H9 (cell line): ENCODE data around the gene TELO2. TPM values are rescaled to one million over a fixed set of nuclear protein-coding genes. Genes with fewer than 3 reads are reported as not detected.

Experiments
- DNase-seq: peaks from one replicate; pipeline ENCODE4 v3.0.0-alpha.2; 2017
- H2AFZ ChIP-seq: one replicate; pipeline ENCODE4 v1.6.1; 2013; ENCODE audit warnings: mild to moderate bottlenecking, low read length, control low read depth, moderate library complexity
- H2AK5ac ChIP-seq: 2 replicates; pipeline ENCODE4 v1.6.1; 2013; ENCODE audit warnings: low read length, control low read depth, mixed read lengths; ENCODE audit not compliant: insufficient read length
- H2BK120ac ChIP-seq: one replicate; pipeline ENCODE4 v1.6.1; 2013; ENCODE audit warnings: low read depth, mild to moderate bottlenecking, low read length, control low read depth, inconsistent platforms; ENCODE audit not compliant: poor library complexity, severe bottlenecking
- H2BK12ac ChIP-seq: 2 replicates; pipeline ENCODE4 v1.6.1; 2013; ENCODE audit warnings: low read length, control low read depth, mixed read lengths, low read depth; ENCODE audit not compliant: insufficient read length
- H2BK15ac ChIP-seq: 2 replicates; pipeline ENCODE4 v1.6.1; 2013; ENCODE audit warnings: low read depth, low read length, control low read depth
- H2BK20ac ChIP-seq: one replicate; pipeline ENCODE4 v1.6.1; 2013; ENCODE audit warnings: low read depth, mild to moderate bottlenecking, low read length, control low read depth, inconsistent platforms; ENCODE audit not compliant: poor library complexity, severe bottlenecking
- H2BK5ac ChIP-seq: 2 replicates; pipeline ENCODE4 v1.6.1; 2013; ENCODE audit warnings: low read length, control low read depth, mixed read lengths; ENCODE audit not compliant: insufficient read length
- H3K14ac ChIP-seq: 2 replicates; pipeline ENCODE4 v1.6.1; 2013; ENCODE audit warnings: low read length, control low read depth; ENCODE audit not compliant: insufficient read depth
- H3K18ac ChIP-seq: 2 replicates; pipeline ENCODE4 v1.6.1; 2013; ENCODE audit warnings: low read depth, mild to moderate bottlenecking, mixed read lengths, low read length, control low read depth; ENCODE audit not compliant: insufficient read length
- H3K23ac ChIP-seq: 2 replicates; pipeline ENCODE4 v1.6.1; 2013; ENCODE audit warnings: low read length, control low read depth, mixed read lengths, low read depth; ENCODE audit not compliant: insufficient read length
- H3K23me2 ChIP-seq: 2 replicates; pipeline ENCODE4 v1.6.1; 2013; ENCODE audit warnings: low read depth, mild to moderate bottlenecking, mixed read lengths, low read length, control low read depth; ENCODE audit not compliant: insufficient read length, poor library complexity, severe bottlenecking
- H3K27ac ChIP-seq: 2 replicates; pipeline ENCODE4 v1.5.1; 2013; ENCODE audit warnings: low read length, control low read depth, mixed read lengths, low read depth; ENCODE audit not compliant: insufficient read length
- H3K27me3 ChIP-seq: 2 replicates; pipeline ENCODE4 v1.6.1; 2013; ENCODE audit warnings: low read length, control low read depth, inconsistent platforms; ENCODE audit not compliant: insufficient read depth
- H3K4ac ChIP-seq: 2 replicates; pipeline ENCODE4 v1.6.1; 2013; ENCODE audit warnings: low read depth, mild to moderate bottlenecking, control low read depth, inconsistent platforms, low read length, moderate library complexity
- H3K4me1 ChIP-seq: 2 replicates; pipeline ENCODE4 v1.6.1; 2013; ENCODE audit warnings: low read length, control low read depth, inconsistent platforms; ENCODE audit not compliant: insufficient read depth
- H3K4me2 ChIP-seq: 2 replicates; pipeline ENCODE4 v1.6.1; 2013; ENCODE audit warnings: low read length, control low read depth, mixed read lengths; ENCODE audit not compliant: insufficient read length, insufficient read depth
- H3K56ac ChIP-seq: 2 replicates; pipeline ENCODE4 v1.6.1; 2013; ENCODE audit warnings: low read depth, mild to moderate bottlenecking, mixed read lengths, low read length, control low read depth; ENCODE audit not compliant: insufficient read length
- H3K79me1 ChIP-seq: 2 replicates; pipeline ENCODE4 v1.6.1; 2013; ENCODE audit warnings: low read depth, mild to moderate bottlenecking, moderate library complexity, low read length, control low read depth, inconsistent platforms; ENCODE audit not compliant: insufficient read depth, poor library complexity, severe bottlenecking
- H3K79me2 ChIP-seq: 2 replicates; pipeline ENCODE4 v1.6.1; 2013; ENCODE audit warnings: low read length, control low read depth, inconsistent platforms; ENCODE audit not compliant: insufficient read depth
- H3K9ac ChIP-seq: 2 replicates; pipeline ENCODE4 v1.6.1; 2013; ENCODE audit warnings: low read length, control low read depth, mixed read lengths; ENCODE audit not compliant: insufficient read length; ENCODE audit errors: extremely low read depth
- H3K9me3 ChIP-seq: one replicate; pipeline ENCODE4 v1.6.1; 2013; ENCODE audit warnings: low read depth, low read length, inconsistent platforms; ENCODE audit not compliant: control insufficient read depth
- H3T11ph ChIP-seq: one replicate; pipeline ENCODE4 v1.6.1; 2013; ENCODE audit warnings: mild to moderate bottlenecking, low read length, control low read depth, inconsistent platforms
- H4K20me1 ChIP-seq: one replicate; pipeline ENCODE4 v1.6.1; 2013; ENCODE audit not compliant: control insufficient read depth, insufficient read length, insufficient read depth
- H4K5ac ChIP-seq: 2 replicates; pipeline ENCODE4 v1.6.1; 2013; ENCODE audit warnings: low read depth, mild to moderate bottlenecking, mixed read lengths, low read length, control low read depth; ENCODE audit not compliant: insufficient read length
- H4K8ac ChIP-seq: replicated peaks from 2 replicates; pipeline ENCODE4 v1.6.1; 2013; ENCODE audit warnings: low read length, control low read depth, mixed read lengths, low read depth; ENCODE audit not compliant: insufficient read length
- H4K91ac ChIP-seq: 2 replicates; pipeline ENCODE4 v1.6.1; 2013; ENCODE audit warnings: low read depth, mild to moderate bottlenecking, moderate library complexity, mixed read lengths, low read length, control low read depth; ENCODE audit not compliant: insufficient read length
- H3K27ac Mint-ChIP-seq, 3 experiments: 2 replicates in 2 of 3; 3 replicates in 1 of 3; pipeline ENCODE4 v1.8.0; 2020 to 2021; ENCODE audit warnings: mixed read lengths in 3 of 3, mild to moderate bottlenecking in 1 of 3, moderate library complexity in 1 of 3
- H3K27me3 Mint-ChIP-seq: 2 replicates; pipeline ENCODE4 v1.8.0; 2021; ENCODE audit warnings: low read depth, mild to moderate bottlenecking, moderate library complexity, mixed read lengths
- H3K36me3 Mint-ChIP-seq, 3 experiments: 2 replicates in 2 of 3; 3 replicates in 1 of 3; pipeline ENCODE4 v1.8.0; 2020 to 2021; ENCODE audit warnings: low read depth in 3 of 3, mixed read lengths in 3 of 3; ENCODE audit not compliant: insufficient read depth in 1 of 3
- H3K4me1 Mint-ChIP-seq, 2 experiments: 2 replicates each; pipeline ENCODE4 v1.8.0; 2020; ENCODE audit warnings: mixed read lengths in 2 of 2
- H3K4me3 Mint-ChIP-seq, 2 experiments: 2 replicates in 1 of 2; 3 replicates in 1 of 2; pipeline ENCODE4 v1.8.0; 2020 to 2021; ENCODE audit warnings: mild to moderate bottlenecking in 2 of 2, mixed read lengths in 2 of 2, moderate library complexity in 1 of 2
- H3K9me3 Mint-ChIP-seq, 2 experiments: 2 replicates in 1 of 2; 3 replicates in 1 of 2; pipeline ENCODE4 v1.8.0; 2020; ENCODE audit warnings: mild to moderate bottlenecking in 2 of 2, mixed read lengths in 2 of 2, moderate library complexity in 1 of 2
- WGBS: extraction: QIAGEN DNeasy Blood & Tissue Kit; methylation state at CpG from one replicate; pipeline ENCODE4 v1.1.7; 2013; ENCODE audit warnings: missing lambda C conversion rate, low lambda C conversion rate, mixed read lengths; ENCODE audit not compliant: insufficient read length; ENCODE audit errors: extremely low coverage; 5-methylcytosine and 5-hydroxymethylcytosine counted together
- total RNA-seq: library from RNA; stranded (reverse); gene quantifications from 2 replicates; pipeline ENCODE4 v1.2.1, GENCODE V29; 2021
- TF ChIP-seq, protein P1 (sequence below): fragments of 200-600 bp; sonication (generic); conservative IDR thresholded peaks from 3 replicates; pipeline ENCODE4 v1.8.0; 2021; ENCODE audit warnings: antibody characterized with exemption, mild to moderate bottlenecking

Gene TELO2
- total RNA-seq, 1 experiment from 2014 or later: 98.9 TPM

DNA sequence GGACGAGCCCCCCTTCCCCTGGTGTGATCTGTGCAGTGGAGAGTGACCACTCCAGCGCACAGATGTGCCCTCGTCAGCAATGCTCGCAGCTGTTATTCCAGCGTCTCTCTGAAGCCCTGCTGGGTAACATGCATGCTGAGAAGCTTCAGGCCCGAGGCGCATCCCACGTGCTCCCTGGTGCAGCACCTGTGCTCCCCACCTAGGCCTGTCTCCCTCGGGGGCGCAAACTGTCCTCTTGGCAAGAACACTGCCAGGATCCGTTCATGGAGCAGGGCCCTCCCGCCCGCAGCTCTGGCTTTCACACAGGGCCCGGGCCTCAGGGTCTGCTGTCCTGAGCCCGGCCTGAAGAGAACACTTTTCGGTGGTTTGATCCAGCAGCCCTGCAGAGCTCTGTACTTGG is 53.3 kb downstream of the TELO2 start:
- no peaks in the 10 kb centered on the region for H3K9me3 Mint-ChIP-seq
- Histone ChIP-seq H4K91ac (no peak overlapping the region), H3K4me1 (no peaks in the 10 kb centered on the region), H2AFZ (no peak overlapping the region), H3K27ac (no peak overlapping the region), H3K14ac (no peak overlapping the region), H2BK12ac (no peak overlapping the region), H2BK20ac (no peak overlapping the region), H4K8ac (no peak overlapping the region), H4K5ac (no peak overlapping the region), H3K23ac (no peak overlapping the region), H3K79me1 (no peaks in the 10 kb centered on the region), H2BK15ac (no peak overlapping the region), H2BK5ac (no peak overlapping the region), H3T11ph (no peak overlapping the region), H3K79me2 (no peaks in the 10 kb centered on the region), H3K23me2 (no peaks in the 10 kb centered on the region), H3K56ac (no peak overlapping the region), H3K4me2 (no peak overlapping the region), H4K20me1 (no peaks in the 10 kb centered on the region), H3K27me3 (no peaks in the 10 kb centered on the region), H3K9me3 (no peaks in the 10 kb centered on the region), H2BK120ac (no peak overlapping the region), H3K9ac (no peak overlapping the region), H3K18ac (no peak overlapping the region), H2AK5ac (no peak overlapping the region), H3K4ac (no peak overlapping the region)
- WGBS: no CpG with 5 or more reads among the region's 16 CpGs
- no peak for DNase-seq
- TF ChIP-seq, protein P1, sequence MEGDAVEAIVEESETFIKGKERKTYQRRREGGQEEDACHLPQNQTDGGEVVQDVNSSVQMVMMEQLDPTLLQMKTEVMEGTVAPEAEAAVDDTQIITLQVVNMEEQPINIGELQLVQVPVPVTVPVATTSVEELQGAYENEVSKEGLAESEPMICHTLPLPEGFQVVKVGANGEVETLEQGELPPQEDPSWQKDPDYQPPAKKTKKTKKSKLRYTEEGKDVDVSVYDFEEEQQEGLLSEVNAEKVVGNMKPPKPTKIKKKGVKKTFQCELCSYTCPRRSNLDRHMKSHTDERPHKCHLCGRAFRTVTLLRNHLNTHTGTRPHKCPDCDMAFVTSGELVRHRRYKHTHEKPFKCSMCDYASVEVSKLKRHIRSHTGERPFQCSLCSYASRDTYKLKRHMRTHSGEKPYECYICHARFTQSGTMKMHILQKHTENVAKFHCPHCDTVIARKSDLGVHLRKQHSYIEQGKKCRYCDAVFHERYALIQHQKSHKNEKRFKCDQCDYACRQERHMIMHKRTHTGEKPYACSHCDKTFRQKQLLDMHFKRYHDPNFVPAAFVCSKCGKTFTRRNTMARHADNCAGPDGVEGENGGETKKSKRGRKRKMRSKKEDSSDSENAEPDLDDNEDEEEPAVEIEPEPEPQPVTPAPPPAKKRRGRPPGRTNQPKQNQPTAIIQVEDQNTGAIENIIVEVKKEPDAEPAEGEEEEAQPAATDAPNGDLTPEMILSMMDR: no peak
- peaks cover 2 to 3% of the 10 kb centered on the region in 2 experiments; a peak in 2 of 4 replicates for H3K4me1 Mint-ChIP-seq
- no peak overlapping the region for H3K4me3 Mint-ChIP-seq
- no peaks in the 10 kb centered on the region for H3K27me3 Mint-ChIP-seq
- H3K27ac Mint-ChIP-seq: no peak overlapping the region
- H3K36me3 Mint-ChIP-seq: no peaks in the 10 kb centered on the region
